WI38 (cell line): ENCODE results near the gene OR1I1.

Source experiments
- H3K4me3 ChIP-seq: 2 replicates; pipeline ENCODE4 v1.5.1; 2011; ENCODE audit warnings: low read depth, mild to moderate bottlenecking, control low read depth, low read length
- CTCF ChIP-seq: IDR thresholded peaks from 2 replicates; pipeline ENCODE4 v1.5.1; 2012; ENCODE audit warnings: low read depth, mild to moderate bottlenecking, control low read depth, low read length

The OR1I1 gene, protein sequence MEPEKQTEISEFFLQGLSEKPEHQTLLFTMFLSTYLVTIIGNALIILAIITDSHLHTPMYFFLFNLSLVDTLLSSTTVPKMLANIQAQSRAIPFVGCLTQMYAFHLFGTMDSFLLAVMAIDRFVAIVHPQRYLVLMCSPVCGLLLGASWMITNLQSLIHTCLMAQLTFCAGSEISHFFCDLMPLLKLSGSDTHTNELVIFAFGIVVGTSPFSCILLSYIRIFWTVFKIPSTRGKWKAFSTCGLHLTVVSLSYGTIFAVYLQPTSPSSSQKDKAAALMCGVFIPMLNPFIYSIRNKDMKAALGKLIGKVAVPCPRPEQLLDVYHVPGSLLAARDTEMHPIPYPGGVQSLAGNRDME

GRCh38 chr19:15081911-15082310 lies at the start of gene OR1I1:
OR1I1 (plus strand) TSS chr19:15082211; CDS start chr19:15087066, 4,855 bp downstream.
- H3K4me3 ChIP-seq = no peak within 1 kb of the TSS

DNA sequence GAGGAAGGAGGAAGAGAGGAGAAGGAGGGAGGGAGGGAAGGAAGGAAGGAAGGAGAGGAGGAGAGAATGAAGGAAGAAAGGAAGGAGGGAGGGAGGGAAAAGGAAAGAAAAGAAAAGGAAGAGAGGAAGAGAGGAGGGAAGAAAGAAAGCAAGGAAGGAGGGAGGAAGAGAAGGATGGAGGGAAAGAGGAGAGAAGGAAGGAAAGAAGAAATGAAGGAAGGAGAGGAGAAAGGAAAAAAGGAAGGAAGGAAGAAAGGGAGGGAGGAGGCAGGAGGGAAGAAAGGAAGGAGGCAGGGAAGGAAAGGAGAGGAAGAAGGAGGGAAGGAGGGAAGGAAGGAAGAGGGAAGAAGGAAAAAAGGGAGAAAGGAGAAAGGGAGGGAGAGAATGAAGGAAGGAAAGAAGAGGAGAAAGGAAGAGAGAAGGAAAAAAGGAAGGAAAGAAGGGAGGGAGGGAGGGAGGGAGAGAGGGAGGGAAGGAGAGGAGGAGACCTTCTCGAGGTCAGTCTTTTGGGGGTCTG lies 46.2 kb upstream of the OR1I1 start:
- no peak for TF ChIP-seq CTCF
- H3K4me3 ChIP-seq = no peak overlapping the region

More at GRCh38 chr19:15081911-15082310, at the start of gene OR1I1:
- TF ChIP-seq CTCF = no peak

DNA sequence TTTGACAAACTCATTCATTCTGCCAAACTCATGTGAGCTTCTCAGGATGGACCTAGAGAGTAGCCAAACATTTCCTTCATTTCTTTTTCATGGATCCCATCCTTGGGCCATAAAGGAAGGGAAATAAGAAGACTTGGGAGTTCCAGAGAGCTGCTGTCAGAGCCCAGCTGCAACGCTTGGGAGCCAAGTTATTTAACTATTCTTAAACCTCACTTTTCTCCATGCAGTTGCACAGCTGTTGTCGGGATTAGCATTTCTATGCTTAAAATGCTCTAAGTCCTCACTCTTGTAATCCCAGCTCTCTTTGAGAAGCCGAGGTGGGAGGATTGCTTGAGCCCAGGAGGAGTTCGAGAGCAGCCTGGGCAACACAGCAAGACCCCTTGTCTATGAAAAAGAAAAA lies 44.4 kb upstream of the OR1I1 start:
- no peak for TF ChIP-seq CTCF
- no peak overlapping the region for H3K4me3 ChIP-seq

GRCh38 chr19:15038294-15038693 lies 43.7 kb upstream of the OR1I1 start:
- no peak for TF ChIP-seq CTCF
- no peak overlapping the region for H3K4me3 ChIP-seq

- H3K4me3 ChIP-seq = no peak overlapping the region
- no peak for TF ChIP-seq CTCF
Measured at GRCh38 chr19:15042003-15042402, 40.0 kb upstream of the OR1I1 start.

DNA sequence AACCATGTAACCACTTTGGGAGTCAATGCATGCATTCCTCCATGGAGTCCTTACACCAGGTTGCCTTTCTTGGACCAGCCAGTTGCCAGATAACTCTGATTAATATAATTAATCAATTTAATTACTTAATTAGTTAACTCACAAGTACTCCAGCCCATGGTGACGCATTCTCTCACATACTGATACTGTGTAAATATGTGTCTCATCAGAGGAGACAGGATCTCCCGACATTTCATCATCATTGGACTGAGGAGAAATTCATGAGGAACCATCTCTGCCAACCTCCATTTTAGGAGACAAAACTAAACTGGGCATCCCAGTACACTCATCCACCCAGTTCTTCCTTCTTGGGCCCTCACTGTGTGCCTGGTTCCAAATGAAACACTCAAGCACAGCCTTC lies 39.2 kb upstream of the OR1I1 start:
- no peak for TF ChIP-seq CTCF
- H3K4me3 ChIP-seq = no peak overlapping the region

DNA sequence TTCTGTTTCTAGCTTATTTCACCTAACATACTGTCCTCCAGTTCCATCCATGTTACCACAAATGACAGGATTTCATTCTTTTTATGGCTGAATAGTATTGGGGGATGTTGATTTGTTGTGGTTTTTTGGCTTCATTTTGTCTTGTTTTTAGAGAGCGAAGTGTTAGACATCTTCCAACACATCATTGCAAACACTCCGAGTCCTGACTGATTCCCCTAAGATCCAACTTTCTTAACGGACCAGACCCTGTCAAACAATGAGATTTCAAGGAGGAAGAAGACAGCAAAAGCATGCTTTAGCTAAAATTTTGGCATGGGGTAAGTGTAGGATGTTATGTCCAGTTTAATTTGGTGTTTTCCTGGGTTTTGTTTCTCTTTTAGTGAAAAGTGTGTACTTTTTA lies 36.5 kb upstream of the OR1I1 start:
- H3K4me3 ChIP-seq = no peak overlapping the region
- no peak for TF ChIP-seq CTCF
